Fibroblast of skin of right quadriceps (primary cell): Measurements from ENCODE around the gene RASGEF1C.

Experiments used
- DNase-seq: peaks from one replicate; pipeline ENCODE4 v3.0.0-alpha.2; 2013

The RASGEF1C gene

GRCh38 chr5:180209137-180209581 lies at the start of gene RASGEF1C:
Gene RASGEF1C (minus strand): TSS chr5:180209211. CDS start chr5:180138052, 71,159 bp downstream.
- DNase-seq, result peak; percentile 55

- DNase-seq, result no peak
Observed at GRCh38 chr5:180253036-180253824, 44.2 kb upstream of the RASGEF1C start.

- DNase-seq, result no peak
Observed at GRCh38 chr5:180251887-180252286, 42.9 kb upstream of the RASGEF1C start.

DNA sequence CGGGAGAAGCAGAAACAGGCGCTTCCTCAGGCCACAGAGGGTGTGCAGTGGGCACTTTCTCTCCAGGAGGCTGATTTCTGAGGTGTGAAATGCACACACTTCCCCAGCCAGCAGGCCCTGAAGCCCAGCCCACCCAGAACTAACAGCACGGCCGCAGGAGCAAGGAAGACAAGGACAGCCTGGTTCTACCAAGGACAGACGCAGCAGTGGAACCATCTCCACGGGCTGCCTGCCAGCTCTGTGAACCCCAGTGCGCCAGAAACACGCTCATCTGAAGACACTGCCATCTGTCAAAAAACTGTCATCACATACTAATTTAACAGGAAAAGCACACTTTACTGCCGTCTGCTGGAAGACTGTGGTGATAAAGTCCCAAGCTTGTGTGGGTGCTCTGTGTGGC lies 42.1 kb upstream of the RASGEF1C start:
- no peak for DNase-seq

DNA sequence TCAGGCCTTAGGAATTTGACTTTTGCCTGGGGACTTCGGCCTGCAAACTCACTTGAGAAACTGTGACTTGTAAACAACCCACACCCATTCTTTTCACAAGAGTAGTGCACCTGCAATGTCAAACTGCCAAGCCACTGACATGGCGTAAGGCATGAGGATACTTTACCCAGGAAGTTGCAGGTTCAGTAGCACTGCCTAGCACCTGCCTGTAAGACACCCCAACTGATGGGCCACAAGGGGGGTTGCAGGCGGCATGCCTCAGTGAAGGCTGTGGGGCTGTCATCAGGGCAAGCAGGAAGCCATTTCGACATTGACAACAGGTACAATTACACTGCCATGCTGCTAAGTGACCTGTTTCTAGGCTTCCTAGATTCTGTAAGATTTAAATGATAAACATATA lies 41.3 kb upstream of the RASGEF1C start:
- no peak for DNase-seq

- DNase-seq, result no peak
Observed at GRCh38 chr5:180241600-180241999, 32.6 kb upstream of the RASGEF1C start.

GRCh38 chr5:180238631-180239030 lies 29.6 kb upstream of the RASGEF1C start:
- DNase-seq, result no peak

- DNase-seq, result no peak
Observed at GRCh38 chr5:180235846-180236245, 26.8 kb upstream of the RASGEF1C start.

DNA sequence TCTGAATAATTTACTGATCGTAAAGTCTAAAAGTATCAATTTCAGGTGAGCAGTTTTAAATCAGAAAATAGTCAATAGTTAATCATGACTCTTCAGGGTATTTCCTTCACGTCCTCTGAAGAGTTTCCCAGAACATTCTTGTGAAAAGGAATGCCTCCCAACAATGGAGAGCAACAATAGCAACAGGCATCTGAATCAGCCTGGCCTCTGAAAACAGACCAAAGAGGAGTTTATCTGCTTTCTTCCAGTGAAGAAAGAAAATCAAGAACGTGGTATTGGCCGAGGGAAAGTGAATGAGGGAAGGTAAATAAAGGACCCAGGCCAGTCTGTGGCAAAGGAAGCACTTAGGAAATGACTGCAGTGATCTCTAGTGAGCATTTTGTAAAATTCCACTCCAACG lies 26.1 kb upstream of the RASGEF1C start:
- no peak for DNase-seq

GRCh38 chr5:180234271-180234670 lies 25.3 kb upstream of the RASGEF1C start:
- DNase-seq, result no peak

DNA sequence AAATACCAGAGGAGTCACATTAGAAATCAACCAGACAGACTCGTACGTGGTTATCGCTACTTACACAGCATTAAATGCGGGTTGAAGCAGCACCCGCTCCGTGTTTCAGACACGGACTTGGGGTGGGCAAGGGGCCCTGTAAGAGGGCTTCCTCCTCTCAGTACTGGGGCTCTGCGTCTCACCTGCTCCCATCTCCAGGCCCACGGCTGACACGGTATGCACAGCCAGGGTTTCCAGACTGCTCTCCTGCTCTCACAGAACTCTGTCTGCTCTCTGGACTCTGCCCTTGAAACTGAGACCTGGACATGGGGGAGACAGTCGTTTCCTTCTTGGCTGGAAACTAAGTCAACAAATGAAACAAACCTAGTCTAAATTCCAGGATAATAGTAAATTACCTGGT lies 24.7 kb upstream of the RASGEF1C start:
- no peak for DNase-seq

DNA sequence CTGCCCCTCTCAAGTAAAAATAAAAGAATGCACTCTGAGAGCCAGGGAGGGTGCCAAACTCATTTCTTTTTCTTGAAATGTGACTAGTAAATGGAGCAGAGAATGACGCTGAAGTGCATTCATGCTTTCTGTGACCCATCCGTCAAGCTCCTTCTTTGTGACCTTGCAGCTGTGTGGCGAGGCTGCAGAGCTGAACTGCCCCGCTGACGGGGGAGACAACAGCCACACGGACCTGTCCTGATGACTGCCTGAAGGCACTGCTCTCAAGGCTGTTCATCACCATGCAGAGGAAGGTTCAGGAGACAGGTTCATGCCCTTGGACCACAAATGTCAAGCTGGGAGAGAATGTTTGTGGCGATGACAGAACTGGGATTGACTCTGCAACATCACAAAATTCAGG lies 21.0 kb upstream of the RASGEF1C start:
- no peak for DNase-seq

GRCh38 chr5:180222056-180222455 lies 13.0 kb upstream of the RASGEF1C start:
- no peak for DNase-seq

- DNase-seq, result no peak
Observed at GRCh38 chr5:180217797-180218196, 8.8 kb upstream of the RASGEF1C start.

DNA sequence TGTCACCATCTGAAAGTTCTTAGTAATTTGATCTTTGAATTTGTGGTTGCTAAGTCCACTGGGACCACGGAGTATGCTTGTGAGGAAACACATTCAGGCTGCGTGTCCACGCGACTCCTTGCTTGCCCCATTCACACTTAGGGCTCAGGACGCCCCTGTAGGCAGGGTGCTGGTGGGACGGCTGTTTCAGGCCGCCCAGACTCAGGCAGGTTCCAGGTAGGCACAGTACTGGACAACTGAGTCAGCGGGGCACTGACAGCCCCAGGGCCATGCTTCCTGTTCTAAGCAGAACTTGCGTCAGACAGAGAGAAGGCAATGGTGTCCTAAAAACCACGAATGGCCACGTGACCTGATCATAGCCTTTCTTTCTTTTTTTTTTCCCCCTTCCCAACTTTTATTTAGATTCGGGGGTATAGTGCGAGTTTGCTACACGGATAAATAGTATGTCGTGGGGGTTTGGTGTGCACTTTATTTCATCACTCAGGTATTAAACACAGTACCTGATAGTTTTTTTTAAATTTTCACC lies 7.7 kb upstream of the RASGEF1C start:
- no peak for DNase-seq

DNA sequence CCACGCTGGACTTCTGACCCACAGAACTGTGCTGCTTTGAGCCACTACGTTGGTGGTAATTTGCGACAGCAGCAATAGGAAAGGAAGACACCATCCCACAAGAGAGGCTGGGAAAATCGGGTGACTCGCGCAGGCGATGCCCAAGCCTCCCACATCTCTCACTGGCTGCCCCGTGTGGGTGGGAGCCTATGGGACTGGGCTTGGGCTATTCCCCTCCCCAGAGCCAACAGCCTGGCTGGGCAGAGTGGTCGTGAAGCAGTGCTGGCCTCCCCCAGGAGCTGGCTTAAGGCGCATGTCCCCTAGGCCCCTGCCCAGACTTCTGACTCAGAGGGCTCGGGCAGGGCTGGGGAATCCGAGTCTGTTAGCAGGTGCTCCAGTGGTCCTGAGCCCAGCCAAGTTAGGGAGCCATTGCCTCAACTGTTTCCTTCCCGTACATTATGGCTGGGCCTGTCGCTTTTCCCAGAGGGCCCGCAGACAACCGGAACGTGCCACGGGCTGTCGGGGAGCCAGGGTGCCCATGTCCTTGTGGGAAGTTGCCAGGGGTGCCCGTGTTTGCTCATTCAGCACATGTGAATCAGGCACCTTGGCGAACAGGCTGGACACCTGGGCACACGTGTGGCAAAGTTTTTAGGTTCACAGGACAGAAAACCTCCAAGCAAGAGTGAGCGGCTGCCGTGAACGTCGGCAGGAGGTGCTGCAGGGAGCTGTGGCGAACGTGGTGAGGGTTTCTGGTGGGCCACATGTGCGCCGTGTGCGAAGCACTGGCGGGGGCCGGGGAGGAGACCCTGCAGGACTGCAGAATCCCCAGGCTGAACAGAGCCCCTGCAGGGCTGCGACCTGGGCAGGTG lies 7.0 kb upstream of the RASGEF1C start:
- DNase-seq, result no peak

DNA sequence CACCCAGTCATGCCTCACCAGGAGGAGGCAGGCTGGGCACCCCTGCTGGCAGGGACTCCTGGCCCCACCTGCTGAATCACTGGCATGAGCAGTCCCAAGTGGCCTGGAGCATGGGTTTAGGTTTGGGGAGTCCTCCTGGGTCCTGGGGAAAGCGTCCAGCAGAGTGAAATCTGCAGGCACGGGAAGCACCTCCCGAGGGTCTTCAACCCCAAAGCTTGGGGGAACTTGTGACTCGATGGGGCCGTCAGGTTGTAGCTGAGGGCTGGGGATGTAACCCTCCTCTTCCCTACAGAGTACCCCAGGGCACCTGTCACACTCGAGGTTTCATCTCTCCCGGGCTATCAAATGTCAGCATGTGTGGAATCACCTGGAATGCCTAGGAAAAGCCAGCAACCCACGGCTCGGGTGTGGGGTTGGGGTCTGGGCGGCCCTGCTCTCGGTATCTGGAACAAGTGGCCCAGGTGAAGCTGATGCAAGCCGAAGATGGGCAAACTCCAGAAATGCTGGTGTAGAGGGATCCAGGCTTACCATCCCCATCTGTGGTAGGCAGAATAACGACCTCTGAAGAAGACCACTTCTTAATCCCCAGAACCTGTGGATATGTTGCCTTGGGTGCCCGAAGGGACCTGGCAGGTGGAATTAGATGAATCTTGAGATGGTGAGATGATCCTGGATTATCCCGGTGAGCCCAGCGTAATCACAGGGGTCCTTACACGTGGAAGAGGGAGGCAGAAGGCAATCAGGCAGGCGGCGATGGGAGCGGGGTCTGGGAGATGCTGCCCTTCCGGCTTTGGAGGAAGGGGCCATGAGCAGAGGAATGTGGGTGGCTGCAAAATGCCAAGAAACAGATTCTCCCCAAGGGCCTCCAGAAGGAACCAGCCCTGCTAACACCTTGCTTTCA lies 6.1 kb upstream of the RASGEF1C start:
- DNase-seq, result no peak

- no peak for DNase-seq
Observed at GRCh38 chr5:180213657-180214207, 4.7 kb upstream of the RASGEF1C start.

GRCh38 chr5:180213256-180213600 lies 4.2 kb upstream of the RASGEF1C start:
- no peak for DNase-seq

GRCh38 chr5:180212363-180213255 lies 3.6 kb upstream of the RASGEF1C start:
- no peak for DNase-seq

- no peak for DNase-seq
Observed at GRCh38 chr5:180211761-180212035, 2.7 kb upstream of the RASGEF1C start.
